Measurements from ENCODE around the gene P3H2. TPM values are rescaled to one million over a fixed set of nuclear protein-coding genes. Genes with fewer than 3 reads are reported as not detected.

P3H2 gene, protein sequence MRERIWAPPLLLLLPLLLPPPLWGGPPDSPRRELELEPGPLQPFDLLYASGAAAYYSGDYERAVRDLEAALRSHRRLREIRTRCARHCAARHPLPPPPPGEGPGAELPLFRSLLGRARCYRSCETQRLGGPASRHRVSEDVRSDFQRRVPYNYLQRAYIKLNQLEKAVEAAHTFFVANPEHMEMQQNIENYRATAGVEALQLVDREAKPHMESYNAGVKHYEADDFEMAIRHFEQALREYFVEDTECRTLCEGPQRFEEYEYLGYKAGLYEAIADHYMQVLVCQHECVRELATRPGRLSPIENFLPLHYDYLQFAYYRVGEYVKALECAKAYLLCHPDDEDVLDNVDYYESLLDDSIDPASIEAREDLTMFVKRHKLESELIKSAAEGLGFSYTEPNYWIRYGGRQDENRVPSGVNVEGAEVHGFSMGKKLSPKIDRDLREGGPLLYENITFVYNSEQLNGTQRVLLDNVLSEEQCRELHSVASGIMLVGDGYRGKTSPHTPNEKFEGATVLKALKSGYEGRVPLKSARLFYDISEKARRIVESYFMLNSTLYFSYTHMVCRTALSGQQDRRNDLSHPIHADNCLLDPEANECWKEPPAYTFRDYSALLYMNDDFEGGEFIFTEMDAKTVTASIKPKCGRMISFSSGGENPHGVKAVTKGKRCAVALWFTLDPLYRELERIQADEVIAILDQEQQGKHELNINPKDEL
- total RNA-seq = 12.5 and 24.8 TPM in 2 replicates

GRCh38 chr3:190120269-190121060 lies at the start of gene P3H2:
TSS of gene P3H2 (minus strand) at chr3:190120897. CDS start at chr3:190120731, 166 bp downstream.

Other genes starting within 250 kb of the P3H2 start
- 4.3 and 10.4 TPM in 2 replicates for gene CLDN1, start 201.5 kb upstream of the P3H2 start, total RNA-seq